GM18502 (cell line): ENCODE measurements around the gene ZBTB45.
"Not testable (repeated sequence)": the region's sequence is repeated elsewhere in the genome, so short reads cannot be mapped to it uniquely, and the experiment has no call there.

Source experiments
- ATAC-seq: cut with Tn5 transposase; IDR thresholded peaks from one replicate; pipeline ENCODE4 v1.9.1; 2021; ENCODE audit warnings: mild to moderate bottlenecking; ENCODE audit not compliant: unreplicated experiment, poor library complexity

ZBTB45 gene

GRCh38 chr19:58542641-58543372 lies 23.2 kb upstream of the ZBTB45 start:
- ATAC-seq = not testable (repeated sequence)

GRCh38 chr19:58539169-58539559 lies 19.6 kb upstream of the ZBTB45 start:
- ATAC-seq = not testable (repeated sequence)

GRCh38 chr19:58538257-58539168 lies 18.9 kb upstream of the ZBTB45 start:
- no peak for ATAC-seq

GRCh38 chr19:58536852-58537798 lies 17.5 kb upstream of the ZBTB45 start:
- ATAC-seq = no peak

DNA sequence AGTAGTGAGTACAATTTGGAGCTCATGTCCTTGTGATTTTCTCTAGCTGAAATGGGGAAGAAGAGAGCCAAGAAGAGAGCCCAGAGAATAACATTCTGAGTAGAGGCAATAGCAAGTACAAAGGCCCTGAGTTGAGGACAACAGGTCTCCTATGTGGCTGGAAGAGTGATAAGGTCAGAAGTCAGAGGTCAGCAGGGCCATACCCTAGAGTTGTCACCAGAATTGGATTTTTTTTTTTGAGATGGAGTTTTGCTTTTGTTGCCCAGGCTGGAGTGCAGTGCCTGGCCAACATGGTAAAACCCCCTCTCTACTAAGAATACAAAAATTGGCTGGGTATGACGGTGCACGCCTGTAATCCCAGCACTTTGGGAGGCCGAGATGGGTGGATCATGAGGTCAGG lies 16.2 kb upstream of the ZBTB45 start:
- ATAC-seq = no peak

DNA sequence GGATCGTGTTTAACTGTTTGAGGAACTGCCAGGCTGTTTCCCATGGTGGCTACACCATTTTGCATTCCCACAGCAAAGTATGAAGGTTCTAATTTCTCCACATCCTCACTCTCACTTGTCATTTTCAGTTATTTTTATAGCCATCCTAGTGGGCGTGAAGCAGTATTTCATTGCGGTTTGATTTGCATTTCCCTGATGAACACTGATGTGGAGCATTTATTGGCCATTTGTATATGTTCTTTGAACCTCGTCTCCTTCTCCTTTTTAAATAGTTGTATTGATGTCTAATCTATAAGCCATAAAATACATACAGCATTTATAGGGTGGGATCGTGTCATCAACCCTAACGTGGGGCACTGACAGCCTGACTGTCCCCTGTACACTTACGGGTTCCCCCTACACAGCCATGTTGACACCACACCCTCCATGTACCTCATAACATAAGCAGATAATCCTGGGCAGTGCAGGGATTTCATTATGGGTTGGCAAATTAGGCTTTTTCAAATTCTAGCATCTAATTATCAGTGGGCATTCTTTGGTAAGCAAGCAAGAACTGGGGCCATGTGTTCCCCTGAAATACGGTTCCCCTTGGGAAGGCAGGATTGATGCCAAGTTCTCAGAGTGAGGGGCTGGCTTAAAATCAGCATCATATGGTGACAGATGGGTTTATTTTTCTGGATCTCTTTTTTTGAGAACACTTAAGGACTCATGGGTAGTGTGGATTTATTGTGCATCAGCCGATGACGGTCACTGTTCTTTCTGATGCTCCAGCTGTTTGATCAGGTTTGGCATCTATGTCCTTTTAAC lies 11.6 kb upstream of the ZBTB45 start:
- ATAC-seq = no peak

DNA sequence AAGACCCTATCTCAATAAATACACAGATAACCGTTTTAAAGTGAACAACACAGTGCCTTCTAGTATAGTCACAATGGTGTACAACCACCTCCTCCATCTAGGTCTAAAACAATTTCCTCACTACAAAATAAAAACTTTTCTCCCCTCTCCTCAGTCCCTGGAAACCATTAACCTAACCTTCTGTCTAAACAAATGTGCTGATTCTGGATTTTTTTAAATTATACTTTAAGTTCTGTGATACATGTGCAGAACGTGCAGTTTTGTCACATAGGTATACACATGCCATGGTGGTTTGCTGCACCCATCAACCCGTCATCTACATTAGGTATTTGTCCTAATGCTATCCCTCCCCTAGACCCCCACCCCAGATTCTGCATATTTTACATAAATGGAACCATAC lies 9.8 kb upstream of the ZBTB45 start:
- ATAC-seq = no peak

DNA sequence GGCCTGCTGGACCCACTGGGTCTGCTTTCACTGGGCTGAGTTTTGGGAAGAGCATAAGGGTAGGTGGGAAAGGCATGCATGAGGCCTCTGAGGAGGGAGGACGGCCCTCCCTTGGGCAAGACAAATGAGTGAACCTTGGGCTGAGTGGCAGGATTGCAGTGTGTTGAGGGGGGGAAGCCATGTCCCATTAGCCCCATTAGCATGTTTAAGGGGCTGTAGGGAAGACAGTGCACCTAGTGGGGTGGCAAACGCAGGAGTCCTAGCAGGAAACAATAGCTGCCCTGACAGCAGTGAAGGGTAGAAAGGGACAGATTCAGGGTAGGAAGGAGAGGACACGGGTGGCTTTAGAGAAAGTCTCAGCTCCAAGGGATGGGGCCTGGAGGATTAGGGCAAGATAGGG lies 3.1 kb upstream of the ZBTB45 start:
- no peak for ATAC-seq

DNA sequence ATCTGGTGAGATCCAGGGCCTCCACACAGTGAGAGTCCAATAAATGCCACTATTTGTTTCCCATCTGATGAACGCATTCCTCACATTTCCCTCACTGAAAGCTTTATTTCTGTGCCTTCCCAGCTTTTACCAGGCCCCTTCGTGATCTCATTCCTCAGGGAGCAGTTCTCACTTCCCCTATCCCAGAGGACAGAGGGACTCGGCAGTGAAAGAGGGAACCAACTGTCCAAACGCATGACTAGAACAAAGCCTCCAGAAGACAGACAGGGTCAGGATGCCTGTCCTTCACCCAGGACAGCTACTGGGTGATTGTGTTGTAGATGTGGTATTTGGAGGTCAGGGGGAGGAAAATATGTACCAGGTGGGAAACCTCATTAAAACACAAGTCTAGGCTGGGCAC lies 2.0 kb upstream of the ZBTB45 start:
- ATAC-seq = no peak

DNA sequence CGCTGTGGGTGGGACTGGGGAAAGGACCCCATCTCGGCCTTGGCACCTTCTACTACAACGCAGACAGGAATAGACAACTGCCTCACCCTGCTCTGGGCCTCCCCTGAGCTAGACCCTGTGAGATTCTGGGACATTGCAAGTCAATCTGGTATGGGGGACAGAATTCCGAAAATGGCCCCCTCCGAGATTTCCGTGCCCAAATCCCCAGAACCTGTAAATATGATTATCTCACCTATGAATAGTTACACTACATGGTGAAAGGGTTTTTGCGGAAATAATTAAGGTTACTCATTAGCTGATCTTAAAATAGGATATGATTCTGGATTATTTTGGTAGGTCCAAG lies 618 bp upstream of the ZBTB45 start:
- ATAC-seq = no peak

DNA sequence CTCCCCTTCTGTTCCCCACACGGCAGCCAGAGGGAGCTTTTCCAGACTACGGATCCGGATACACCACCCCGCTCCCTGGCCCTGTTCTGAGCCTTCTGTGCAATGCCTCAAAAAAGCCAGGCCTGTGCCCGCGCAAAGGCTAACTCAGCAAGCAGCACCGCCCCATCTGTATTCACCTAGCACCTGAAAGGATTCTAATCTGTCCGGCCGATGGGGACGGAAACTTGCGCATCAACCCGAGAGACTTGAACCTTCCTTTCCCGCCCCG lies 589 bp downstream of the ZBTB45 start:
- ATAC-seq = no peak

- ATAC-seq = no peak
Measured at GRCh38 chr19:58518256-58519086, 1.1 kb downstream of the ZBTB45 start.

DNA sequence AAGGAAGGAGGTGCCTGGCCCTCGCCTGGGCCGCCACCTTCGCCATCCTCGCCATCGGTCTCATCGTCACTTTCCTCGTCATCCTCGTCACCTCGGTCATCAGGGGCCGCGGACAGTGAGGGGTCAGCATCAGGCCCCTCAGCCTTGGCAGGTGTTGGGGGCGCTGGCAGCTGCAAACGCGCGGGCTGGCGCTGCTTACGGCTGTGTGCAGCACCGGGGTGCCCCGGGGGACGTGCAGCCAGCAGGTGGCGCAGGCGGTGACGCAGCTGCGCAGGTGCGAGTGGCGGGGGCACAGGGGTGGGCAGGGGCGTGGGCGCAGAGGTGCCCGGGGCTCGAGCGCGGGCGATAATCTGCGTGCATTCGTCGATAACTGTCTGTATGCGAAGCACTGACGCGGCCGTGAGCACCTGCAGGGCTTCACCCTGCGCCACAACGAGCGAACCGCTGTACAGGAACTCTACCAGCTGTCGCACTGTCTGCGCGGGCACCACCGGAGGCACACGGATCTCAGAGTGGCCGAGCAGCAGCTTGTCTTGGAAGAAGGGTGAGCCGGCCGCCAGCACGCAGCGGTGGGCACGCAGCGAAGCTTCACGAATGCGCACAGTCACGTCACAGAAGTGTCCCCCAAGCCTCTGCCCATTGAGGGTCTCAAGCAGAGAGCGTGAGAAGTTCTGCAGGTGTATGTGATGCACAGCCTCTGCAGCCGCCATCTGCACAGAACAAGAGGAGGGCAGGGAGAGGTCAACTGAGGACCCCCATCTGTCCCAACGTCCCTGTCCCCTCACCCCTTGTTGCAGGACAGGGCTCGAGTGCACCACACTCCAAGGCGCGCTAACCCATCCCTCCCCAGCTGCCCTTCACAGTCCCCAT lies 2.4 kb downstream of the ZBTB45 start:
- no peak for ATAC-seq

DNA sequence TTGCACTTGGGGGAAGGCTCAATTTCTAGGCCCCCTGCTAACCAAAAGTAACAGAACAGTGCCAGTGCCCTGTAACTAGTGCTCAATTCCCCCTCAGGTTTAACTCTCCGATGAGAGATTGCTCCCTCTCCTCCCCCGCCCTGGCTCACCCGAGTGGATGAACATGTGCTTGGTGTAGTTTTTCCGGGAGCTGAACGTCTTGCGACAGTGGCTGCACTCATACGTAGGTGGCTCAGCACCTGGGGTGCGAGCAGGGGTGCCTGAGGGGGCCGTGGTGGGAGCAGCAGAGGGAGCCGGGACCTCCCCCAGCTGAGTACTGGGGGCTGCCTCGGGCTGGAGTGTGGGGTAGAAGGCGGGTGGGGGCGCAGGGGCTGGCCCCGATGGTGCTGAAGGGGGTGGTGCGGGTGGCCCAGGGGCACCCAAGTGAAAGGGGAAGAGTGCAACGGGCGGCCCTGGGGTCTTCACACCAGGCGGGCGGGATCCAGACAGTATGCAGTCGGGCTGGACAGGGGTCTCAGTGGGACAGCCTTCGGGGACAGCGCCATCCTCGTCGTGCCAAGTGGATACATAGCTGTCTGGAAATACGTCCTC lies 3.3 kb downstream of the ZBTB45 start:
- no peak for ATAC-seq

- no peak for ATAC-seq
Measured at GRCh38 chr19:58515259-58515658, 4.4 kb downstream of the ZBTB45 start.

DNA sequence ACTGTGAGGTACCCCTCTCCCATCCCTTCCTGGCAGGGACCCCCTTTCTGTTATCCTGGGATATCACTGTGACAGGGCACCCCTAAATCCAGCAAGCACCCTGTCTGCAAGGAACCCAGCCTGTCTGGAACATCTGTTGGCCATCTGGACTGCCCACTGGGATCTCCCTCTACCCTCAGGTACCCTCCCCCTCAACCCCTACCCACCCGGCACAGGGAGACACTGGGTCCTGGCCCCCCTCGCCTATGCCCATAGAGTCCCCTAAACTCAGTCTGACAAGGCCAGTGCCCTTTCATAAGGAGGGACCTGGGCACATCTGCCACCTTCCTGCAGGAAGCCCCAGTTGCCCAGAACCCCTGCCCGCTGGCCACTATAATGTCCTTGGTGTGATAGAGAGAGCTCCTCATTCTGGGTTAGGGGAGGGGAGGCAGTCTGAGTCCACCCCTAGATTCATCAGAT lies 5.0 kb downstream of the ZBTB45 start:
- no peak for ATAC-seq

DNA sequence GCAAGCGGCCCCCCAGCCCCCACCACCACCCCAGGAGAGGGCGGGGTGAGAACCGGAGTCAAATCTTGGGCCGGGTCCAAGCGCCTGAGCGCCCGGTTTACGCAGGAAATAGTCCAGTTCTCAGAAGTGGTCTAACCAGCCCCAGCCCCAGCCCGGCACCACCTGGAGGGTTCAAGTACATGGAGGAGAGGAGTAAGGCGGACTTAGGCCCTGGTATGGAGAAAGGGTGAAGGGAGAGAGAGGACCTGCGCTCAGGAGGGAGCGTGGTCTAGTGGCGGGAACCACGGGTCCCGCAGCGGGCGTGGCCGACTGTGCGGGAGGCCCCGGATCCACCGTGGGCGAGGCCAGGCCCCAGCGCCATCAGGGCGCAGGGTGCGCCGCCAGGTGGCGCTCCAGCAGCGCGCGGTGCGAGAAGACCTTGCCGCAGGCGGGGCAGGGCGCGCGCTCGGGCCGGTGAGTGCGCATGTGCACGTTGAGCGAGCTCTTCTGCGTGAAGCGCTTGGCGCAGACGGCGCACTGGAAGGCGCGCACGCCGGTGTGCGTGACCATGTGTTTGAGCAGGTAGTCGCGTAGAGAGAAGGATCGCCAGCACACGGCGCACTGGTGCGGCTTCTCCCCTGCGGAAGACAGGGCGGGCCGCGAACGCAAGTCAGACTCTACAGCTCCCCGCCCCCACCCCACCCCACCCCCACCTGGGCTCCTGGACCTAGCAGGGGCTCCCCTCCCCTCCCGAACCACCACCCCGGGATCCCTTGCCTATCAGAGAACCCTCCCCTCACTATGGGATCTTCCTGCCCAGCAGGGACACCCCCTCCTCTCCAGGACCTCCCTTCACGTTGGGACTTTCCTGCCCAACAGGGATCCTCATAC lies 5.7 kb downstream of the ZBTB45 start:
- ATAC-seq = peak; percentile 82
